Measurements from ENCODE around the gene GOLGA6L1.
"Not testable (repeated sequence)": the region's sequence is repeated elsewhere in the genome, so short reads cannot be mapped to it uniquely, and the experiment has no call there.

The GOLGA6L1 gene
- 0 to 0.04 reads per million in 2 experiments for total RNA-seq

- DNase-seq (ENCODE audit: low read depth): not testable (repeated sequence)
Observed at GRCh38 chr15:23136722-23137121, at the start of gene GOLGA6L1. GOLGA6L1 (minus strand) TSS chr15:23136822; CDS start chr15:23136731, 91 bp downstream.

- DNase-seq (ENCODE audit: low read depth): not testable (repeated sequence)
Observed at GRCh38 chr15:23181201-23181600, 44.6 kb upstream of the GOLGA6L1 start.

GRCh38 chr15:23180547-23180927 is 43.9 kb upstream of the GOLGA6L1 start:
- DNase-seq (ENCODE audit: low read depth): not testable (repeated sequence)

GRCh38 chr15:23179768-23180546 is 43.3 kb upstream of the GOLGA6L1 start:
- DNase-seq (ENCODE audit: low read depth): not testable (repeated sequence)

GRCh38 chr15:23176683-23177082 is 40.1 kb upstream of the GOLGA6L1 start:
- DNase-seq (ENCODE audit: low read depth): not testable (repeated sequence)

- not testable (repeated sequence) for DNase-seq (ENCODE audit: low read depth)
Observed at GRCh38 chr15:23175606-23176005, 39.0 kb upstream of the GOLGA6L1 start.

- DNase-seq (ENCODE audit: low read depth): not testable (repeated sequence)
Observed at GRCh38 chr15:23174609-23175140, 38.1 kb upstream of the GOLGA6L1 start.

- DNase-seq (ENCODE audit: low read depth): not testable (repeated sequence)
Observed at GRCh38 chr15:23132787-23133186, 3.8 kb downstream of the GOLGA6L1 start.

- no peak for DNase-seq (ENCODE audit: low read depth)
Observed at GRCh38 chr15:23118208-23118607, 18.4 kb downstream of the GOLGA6L1 start.

GRCh38 chr15:23095796-23096195 is 40.8 kb downstream of the GOLGA6L1 start:
- DNase-seq (ENCODE audit: low read depth): no peak

GRCh38 chr15:23083115-23083514 is 53.5 kb downstream of the GOLGA6L1 start:
- no peak for DNase-seq (ENCODE audit: low read depth)

- not testable (repeated sequence) for DNase-seq (ENCODE audit: low read depth)
Observed at GRCh38 chr15:23081996-23082737, 54.5 kb downstream of the GOLGA6L1 start.

- no peak for DNase-seq (ENCODE audit: low read depth)
Observed at GRCh38 chr15:23081271-23081670, 55.4 kb downstream of the GOLGA6L1 start.

- DNase-seq (ENCODE audit: low read depth): no peak
Observed at GRCh38 chr15:23079766-23080165, 56.9 kb downstream of the GOLGA6L1 start.
